Chondrocyte (in vitro differentiated cells): ENCODE measurements around the gene CRABP2. TPM values are rescaled to one million over a fixed set of nuclear protein-coding genes. Genes with fewer than 3 reads are reported as not detected.

Source experiments
- DNase-seq: peaks from one replicate; pipeline ENCODE4 v3.0.0; 2021; ENCODE audit warnings: mixed read lengths, low spot score
- H3K27ac Mint-ChIP-seq: one replicate; pipeline ENCODE4 v1.8.0; 2021; ENCODE audit warnings: mild to moderate bottlenecking, moderate library complexity, mixed read lengths; ENCODE audit not compliant: unreplicated experiment
- H3K27me3 Mint-ChIP-seq: 2 replicates; pipeline ENCODE4 v1.8.0; 2021; ENCODE audit warnings: low read depth, mixed read lengths
- H3K36me3 Mint-ChIP-seq: 2 replicates; pipeline ENCODE4 v1.8.0; 2021; ENCODE audit warnings: low read depth, mixed read lengths
- H3K4me1 Mint-ChIP-seq: 2 replicates; pipeline ENCODE4 v1.8.0; 2021; ENCODE audit warnings: low read depth, mild to moderate bottlenecking, mixed read lengths
- H3K4me3 Mint-ChIP-seq: one replicate; pipeline ENCODE4 v1.8.0; 2021; ENCODE audit warnings: mild to moderate bottlenecking, moderate library complexity, mixed read lengths; ENCODE audit not compliant: unreplicated experiment
- H3K9me3 Mint-ChIP-seq: 2 replicates; pipeline ENCODE4 v1.8.0; 2021; ENCODE audit warnings: low read depth, mixed read lengths
- CTCF ChIP-seq: fragments of 200-600 bp; sonication (generic); IDR thresholded peaks from 2 replicates; pipeline ENCODE4 v1.5.0; 2021; ENCODE audit warnings: antibody characterized with exemption, mild to moderate bottlenecking, moderate library complexity
- total RNA-seq: library from RNA; stranded (reverse); gene quantifications from 3 replicates; pipeline ENCODE4 v1.2.1, GENCODE V29; 2021

CRABP2 gene
- total RNA-seq, 1 donor from 2014 or later = 93.5 TPM

- H3K27ac Mint-ChIP-seq = no peak overlapping the region
- H3K27me3 Mint-ChIP-seq = peaks cover 31% of the 10 kb centered on the region
- DNase-seq = no peak
- peaks cover 5% of the 10 kb centered on the region for H3K4me1 Mint-ChIP-seq
- no peaks in the 10 kb centered on the region for H3K36me3 Mint-ChIP-seq
- H3K9me3 Mint-ChIP-seq = no peaks in the 10 kb centered on the region
- no peak overlapping the region for H3K4me3 Mint-ChIP-seq
- TF ChIP-seq CTCF = peak; percentile 34
These were observed 21.1 kb downstream of the CRABP2 start for GRCh38 chr1:156684227-156684782.

GRCh38 chr1:156682166-156682890, 23.1 kb downstream of the CRABP2 start:
- no peaks in the 10 kb centered on the region for H3K36me3 Mint-ChIP-seq
- H3K27me3 Mint-ChIP-seq = peaks cover 33% of the 10 kb centered on the region
- H3K9me3 Mint-ChIP-seq = no peaks in the 10 kb centered on the region
- H3K4me3 Mint-ChIP-seq = no peak overlapping the region
- peak; percentile 35 for TF ChIP-seq CTCF
- H3K4me1 Mint-ChIP-seq = peaks cover 11% of the 10 kb centered on the region
- no peak overlapping the region for H3K27ac Mint-ChIP-seq
- DNase-seq = no peak

- peaks cover 15% of the 10 kb centered on the region for H3K4me1 Mint-ChIP-seq
- peaks cover 33% of the 10 kb centered on the region for H3K27me3 Mint-ChIP-seq
- TF ChIP-seq CTCF = no peak
- H3K36me3 Mint-ChIP-seq = no peaks in the 10 kb centered on the region
- H3K27ac Mint-ChIP-seq = no peak overlapping the region
- H3K4me3 Mint-ChIP-seq = no peak overlapping the region
- no peaks in the 10 kb centered on the region for H3K9me3 Mint-ChIP-seq
- no peak for DNase-seq
These were observed 24.0 kb downstream of the CRABP2 start for GRCh38 chr1:156681196-156681960.

- H3K27me3 Mint-ChIP-seq = peaks cover 33% of the 10 kb centered on the region
- H3K27ac Mint-ChIP-seq = no peak overlapping the region
- TF ChIP-seq CTCF = no peak
- no peaks in the 10 kb centered on the region for H3K36me3 Mint-ChIP-seq
- DNase-seq = no peak
- H3K4me1 Mint-ChIP-seq = peaks cover 25% of the 10 kb centered on the region
- H3K9me3 Mint-ChIP-seq = no peaks in the 10 kb centered on the region
- no peak overlapping the region for H3K4me3 Mint-ChIP-seq
These were observed 25.3 kb downstream of the CRABP2 start for GRCh38 chr1:156680056-156680455.
